Measurements from ENCODE around the gene CCDC12.

CCDC12 gene

GRCh38 chr3:46873521-46873920 is 103.0 kb downstream of the CCDC12 start:
- H3K27ac ChIP-seq (ENCODE audit: low read depth, low read length), result no peak overlapping the region
- no peaks in the 10 kb centered on the region for H3K9me3 ChIP-seq (ENCODE audit: control insufficient read depth, insufficient read depth, low read length)
- H3K27me3 ChIP-seq (ENCODE audit: control insufficient read depth, insufficient read depth, low read length), result peaks cover 51% of the 10 kb centered on the region
- H3K4me1 ChIP-seq (ENCODE audit: control insufficient read depth, insufficient read depth, low read length), result no peaks in the 10 kb centered on the region
- no peak overlapping the region for H3K9ac ChIP-seq (ENCODE audit: low read depth, low read length)
- H3K4me3 ChIP-seq (ENCODE audit: low read depth, low read length), result no peak overlapping the region
- H3K36me3 ChIP-seq (ENCODE audit: control insufficient read depth, insufficient read depth, low read length), result no peaks in the 10 kb centered on the region

All from HUES48 (cell line).